Transverse colon (tissue), 4 donors: Measurements from ENCODE around the gene TTLL3. TPM values are rescaled to one million over a fixed set of nuclear protein-coding genes. Genes with fewer than 3 reads are reported as not detected.

Experiments used
- DNase-seq: peaks from one replicate; pipeline ENCODE4 v3.0.0-alpha.2; 2019
- H3K27ac ChIP-seq, 4 donors: fragments of 200-600 bp; sonication (generic); 2 replicates each; pipeline ENCODE4 v1.5.1; 2016 to 2018; ENCODE audit warnings: inconsistent platforms in 4 of 4
- H3K27me3 ChIP-seq: fragments of 200-600 bp; sonication (generic); 2 replicates; pipeline ENCODE4 v1.5.1; 2017; ENCODE audit warnings: inconsistent platforms
- H3K36me3 ChIP-seq, 4 donors: fragments of 200-600 bp; sonication (generic); 2 replicates each; pipeline ENCODE4 v1.5.1; 2017 to 2019; ENCODE audit warnings: inconsistent platforms in 4 of 4
- H3K4me1 ChIP-seq, 4 donors: fragments of 200-600 bp; sonication (generic); 2 replicates each; pipeline ENCODE4 v1.5.1; 2017 to 2020; ENCODE audit warnings: inconsistent platforms in 4 of 4
- H3K4me3 ChIP-seq, 4 donors: fragments of 200-600 bp; sonication (generic); 1 replicate in 1 of 4; 2 replicates in 3 of 4; pipeline versions ENCODE4 v1.5.1 to v1.6.1; 2017 to 2019; ENCODE audit warnings: inconsistent platforms in 4 of 4
- H3K9me3 ChIP-seq, 2 donors: fragments of 200-600 bp; sonication (generic); 2 replicates each; pipeline ENCODE4 v1.5.1; 2017 to 2019; ENCODE audit warnings: inconsistent platforms in 2 of 2
- EP300 ChIP-seq: sonication (generic); formaldehyde crosslinking; IDR thresholded peaks from one replicate; pipeline ENCODE4 v1.6.1; 2017; ENCODE audit warnings: antibody characterized with exemption, low read depth
- POLR2A ChIP-seq: fragments of 450-650 bp; IDR thresholded peaks from one replicate; pipeline ENCODE4 v1.6.1; 2016; ENCODE audit warnings: antibody characterized with exemption, mild to moderate bottlenecking, moderate library complexity
- POLR2AphosphoS5 ChIP-seq, 3 donors: sonication (generic); formaldehyde crosslinking; IDR thresholded peaks; one replicate each; pipeline ENCODE4 v1.6.1; 2016; ENCODE audit warnings: antibody characterized with exemption in 3 of 3
- WGBS, 2 donors: methylation state at CpG; one replicate each; pipeline ENCODE4 v1.1.5; 2018; ENCODE audit warnings: low coverage in 1 of 2; 5-methylcytosine and 5-hydroxymethylcytosine counted together
- in situ Hi-C, 4 donors: fragments of 200-750 bp; cut with MboI; loops; one replicate each; pipeline versions ENCODE4 v1.15.0 to v1.15.1; 2017; ENCODE audit warnings: low sequenced_read_pairs in 3 of 4, low pct_ligation_motif_present in 1 of 4, low pct_unique_long_range_greater_than_20kb in 1 of 4
- intact Hi-C: fragments of 100-400 bp; cut with DNase I; formaldehyde crosslinking; loops from one replicate; pipeline ENCODE4 v1.15.1; 2023; ENCODE audit warnings: low total_unique reads
- total RNA-seq, 4 donors: library from RNA; depleted of rRNA; stranded (reverse); fragments of >200 nt; gene quantifications; one replicate each; pipeline ENCODE4 v1.1.0, GENCODE V29; 2016
- TF ChIP-seq, protein P1 (sequence below), 5 experiments: fragments of 200-600 bp in 3 of 5; fragments of 450-650 bp in 2 of 5; sonication (generic) in 3 of 5; IDR thresholded peaks; 1 replicate in 2 of 5; 2 replicates in 3 of 5; pipeline ENCODE4 v1.5.1; 2016 to 2017; ENCODE audit warnings: antibody characterized with exemption in 5 of 5, inconsistent platforms in 3 of 5, mild to moderate bottlenecking in 2 of 5, moderate library complexity in 1 of 5

Gene TTLL3
- total RNA-seq, 4 donors from 2014 or later, result 47.4 to 352 (median 154) TPM

GRCh38 chr3:9762871-9763270 lies 47.2 kb upstream of the TTLL3 start:
- H3K27ac ChIP-seq, result no peak overlapping the region

GRCh38 chr3:9765865-9766264 lies 44.2 kb upstream of the TTLL3 start:
- WGBS, 2 donors, result 95% methylated on average over 3 of the region's 4 CpGs; no CpG with 5 or more reads in 1 of the 2 donors

More at GRCh38 chr3:9762871-9763270, 47.2 kb upstream of the TTLL3 start:
- DNase-seq, result no peak
- no peak for TF ChIP-seq EP300
- no peak for TF ChIP-seq POLR2A
- no peak for TF ChIP-seq POLR2AphosphoS5 (IDR thresholded peaks at IDR 0.05)
- TF ChIP-seq, protein P1, sequence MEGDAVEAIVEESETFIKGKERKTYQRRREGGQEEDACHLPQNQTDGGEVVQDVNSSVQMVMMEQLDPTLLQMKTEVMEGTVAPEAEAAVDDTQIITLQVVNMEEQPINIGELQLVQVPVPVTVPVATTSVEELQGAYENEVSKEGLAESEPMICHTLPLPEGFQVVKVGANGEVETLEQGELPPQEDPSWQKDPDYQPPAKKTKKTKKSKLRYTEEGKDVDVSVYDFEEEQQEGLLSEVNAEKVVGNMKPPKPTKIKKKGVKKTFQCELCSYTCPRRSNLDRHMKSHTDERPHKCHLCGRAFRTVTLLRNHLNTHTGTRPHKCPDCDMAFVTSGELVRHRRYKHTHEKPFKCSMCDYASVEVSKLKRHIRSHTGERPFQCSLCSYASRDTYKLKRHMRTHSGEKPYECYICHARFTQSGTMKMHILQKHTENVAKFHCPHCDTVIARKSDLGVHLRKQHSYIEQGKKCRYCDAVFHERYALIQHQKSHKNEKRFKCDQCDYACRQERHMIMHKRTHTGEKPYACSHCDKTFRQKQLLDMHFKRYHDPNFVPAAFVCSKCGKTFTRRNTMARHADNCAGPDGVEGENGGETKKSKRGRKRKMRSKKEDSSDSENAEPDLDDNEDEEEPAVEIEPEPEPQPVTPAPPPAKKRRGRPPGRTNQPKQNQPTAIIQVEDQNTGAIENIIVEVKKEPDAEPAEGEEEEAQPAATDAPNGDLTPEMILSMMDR (IDR thresholded peaks at IDR 0.05), result no peak
- in situ Hi-C loops, result no loop called here
- intact Hi-C loops, result no loop called here
- Histone ChIP-seq H3K9me3 (no peaks in the 10 kb centered on the region), H3K27me3 (no peaks in the 10 kb centered on the region), H3K36me3 (peaks cover 0 to 6% (median 0%) of the 10 kb centered on the region in 4 donors), H3K4me1 (peaks cover 0 to 9% (median 4%) of the 10 kb centered on the region in 4 donors), H3K4me3 (no peak overlapping the region)
- 93% methylated on average over 8 of the region's 8 CpGs; no CpG with 5 or more reads in 1 of the 2 donors for WGBS, 2 donors

DNA sequence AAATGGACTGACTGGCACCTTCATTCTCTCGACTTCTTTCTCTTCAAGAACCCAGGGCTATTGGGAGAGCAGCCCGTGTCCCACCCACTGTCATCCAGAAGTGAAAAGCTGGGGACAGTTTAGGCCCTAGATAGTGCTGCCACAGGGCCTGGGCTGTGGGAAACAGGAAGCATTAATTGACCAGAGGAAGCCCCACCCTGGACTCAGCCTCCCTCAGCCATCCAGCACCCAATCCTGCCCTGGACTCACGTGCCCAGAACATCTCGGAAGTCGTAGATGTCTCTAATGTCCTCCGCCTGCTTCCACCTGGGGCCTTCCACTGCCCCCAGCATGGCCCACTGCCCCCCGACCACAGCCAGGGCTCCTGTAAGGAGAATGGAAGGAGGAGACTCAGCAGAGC lies 42.6 kb upstream of the TTLL3 start:
- Histone ChIP-seq H3K27ac (peak overlapping the region in 2 of 4 donors; percentile 17 to 21), H3K36me3 (no peaks in the 10 kb centered on the region), H3K9me3 (no peaks in the 10 kb centered on the region), H3K27me3 (no peaks in the 10 kb centered on the region), H3K4me1 (peaks cover 10 to 38% (median 30%) of the 10 kb centered on the region in 4 donors), H3K4me3 (no peak overlapping the region)
- no peak for DNase-seq
- TF ChIP-seq POLR2A, result no peak
- TF ChIP-seq, protein P1 (IDR thresholded peaks at IDR 0.05), result no peak
- in situ Hi-C loops, result no loop called here
- intact Hi-C loops, result no loop called here
- 71% methylated on average over 7 of the region's 7 CpGs; no CpG with 5 or more reads in 1 of the 2 donors for WGBS, 2 donors

More at GRCh38 chr3:9765865-9766264, 44.2 kb upstream of the TTLL3 start:
- TF ChIP-seq, protein P1 (IDR thresholded peaks at IDR 0.05), result no peak
- Histone ChIP-seq H3K4me3 (no peak overlapping the region), H3K36me3 (no peaks in the 10 kb centered on the region), H3K27ac (no peak overlapping the region), H3K4me1 (peaks cover 10 to 36% (median 29%) of the 10 kb centered on the region in 4 donors), H3K9me3 (no peaks in the 10 kb centered on the region), H3K27me3 (no peaks in the 10 kb centered on the region)
- intact Hi-C loops, result no loop called here
- in situ Hi-C loops, result no loop called here
- DNase-seq, result no peak

DNA sequence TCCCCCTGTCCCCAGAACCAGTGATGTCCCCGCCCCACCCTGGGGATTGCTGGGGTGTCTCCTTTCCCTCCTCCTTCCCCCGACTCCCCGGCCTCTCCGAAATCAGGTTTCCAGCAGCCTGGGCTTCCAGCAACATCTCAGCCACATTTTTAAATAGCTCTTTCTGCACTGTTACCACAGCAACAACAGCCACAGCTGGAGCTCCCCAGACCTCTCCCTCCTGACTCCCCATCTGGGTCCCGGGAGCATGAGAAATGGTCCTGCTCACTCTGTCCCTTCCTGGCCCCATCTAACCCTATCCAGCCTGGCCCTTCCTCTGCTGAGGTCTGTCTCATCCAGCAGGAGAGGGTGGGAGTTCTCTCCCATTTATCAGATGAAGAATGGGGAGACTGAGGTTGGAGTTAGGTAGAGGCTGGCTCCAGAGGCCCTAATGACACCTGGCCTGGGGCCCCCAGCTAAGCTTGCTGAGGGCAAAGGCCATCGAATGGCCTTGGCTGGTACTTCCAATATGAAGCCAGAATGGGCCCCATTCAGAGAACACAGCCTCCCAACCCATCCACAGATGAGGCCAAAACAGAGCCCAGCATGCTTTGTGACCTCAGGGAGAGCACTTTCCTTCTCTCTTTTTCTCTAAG lies 41.8 kb upstream of the TTLL3 start:
- Histone ChIP-seq H3K27ac (peak overlapping the region in 2 of 4 donors; percentile 88 to 89), H3K4me3 (no peak overlapping the region), H3K4me1 (peaks cover 10 to 38% (median 30%) of the 10 kb centered on the region in 4 donors), H3K27me3 (no peaks in the 10 kb centered on the region), H3K9me3 (no peaks in the 10 kb centered on the region), H3K36me3 (no peaks in the 10 kb centered on the region)
- TF ChIP-seq EP300 (no peak), POLR2AphosphoS5 (IDR thresholded peaks at IDR 0.05) (no peak), POLR2A (no peak)
- TF ChIP-seq, protein P1 (IDR thresholded peaks at IDR 0.05), result no peak
- WGBS, 2 donors, result 77 to 80% methylated on average over 3 to 6 of the region's 6 CpGs
- intact Hi-C loops (no loop called here), in situ Hi-C loops (no loop called here)
- DNase-seq, result no peak
